GM18508 (cell line): ENCODE measurements around the gene LTO1.

Source experiments
- ATAC-seq: cut with Tn5 transposase; IDR thresholded peaks from one replicate; pipeline ENCODE4 v1.9.1; 2021; ENCODE audit warnings: moderate number of reproducible peaks; ENCODE audit not compliant: insufficient read depth, unreplicated experiment

LTO1 gene

GRCh38 chr11:69682681-69683326, 7.7 kb upstream of the LTO1 start:
- no peak for ATAC-seq

- no peak for ATAC-seq
Observed at GRCh38 chr11:69682221-69682620, 7.1 kb upstream of the LTO1 start.

GRCh38 chr11:69680688-69681087, 5.5 kb upstream of the LTO1 start:
- no peak for ATAC-seq

- ATAC-seq, result no peak
Observed at GRCh38 chr11:69677749-69678148, 2.6 kb upstream of the LTO1 start.

- no peak for ATAC-seq
Observed at GRCh38 chr11:69674267-69674885, 777 bp downstream of the LTO1 start.

GRCh38 chr11:69671734-69672465, 3.3 kb downstream of the LTO1 start:
- no peak for ATAC-seq

- ATAC-seq, result no peak
Observed at GRCh38 chr11:69670158-69670845, 4.9 kb downstream of the LTO1 start.

GRCh38 chr11:69669486-69669885, 5.7 kb downstream of the LTO1 start:
- no peak for ATAC-seq

- ATAC-seq, result no peak
Observed at GRCh38 chr11:69667619-69668604, 7.2 kb downstream of the LTO1 start.

- no peak for ATAC-seq
Observed at GRCh38 chr11:69666752-69667536, 8.2 kb downstream of the LTO1 start.

GRCh38 chr11:69666261-69666660, 8.9 kb downstream of the LTO1 start:
- no peak for ATAC-seq

GRCh38 chr11:69665669-69666068, 9.5 kb downstream of the LTO1 start:
- ATAC-seq, result no peak

GRCh38 chr11:69664901-69665300, 10.3 kb downstream of the LTO1 start:
- ATAC-seq, result no peak

GRCh38 chr11:69664103-69664775, 10.9 kb downstream of the LTO1 start:
- ATAC-seq, result no peak

GRCh38 chr11:69663326-69663725, 11.8 kb downstream of the LTO1 start:
- ATAC-seq, result no peak

GRCh38 chr11:69662806-69663205, 12.3 kb downstream of the LTO1 start:
- no peak for ATAC-seq

- no peak for ATAC-seq
Observed at GRCh38 chr11:69662021-69662698, 13.0 kb downstream of the LTO1 start.

- ATAC-seq, result no peak
Observed at GRCh38 chr11:69661413-69661715, 13.8 kb downstream of the LTO1 start.
